HG03135 (cell line): Measurements from ENCODE around the gene TBX18.

ENCODE experiments used
- ATAC-seq: cut with Tn5 transposase; IDR thresholded peaks from one replicate; pipeline ENCODE4 v1.9.1; 2021; ENCODE audit warnings: mild to moderate bottlenecking, moderate library complexity; ENCODE audit not compliant: unreplicated experiment

Gene TBX18

DNA sequence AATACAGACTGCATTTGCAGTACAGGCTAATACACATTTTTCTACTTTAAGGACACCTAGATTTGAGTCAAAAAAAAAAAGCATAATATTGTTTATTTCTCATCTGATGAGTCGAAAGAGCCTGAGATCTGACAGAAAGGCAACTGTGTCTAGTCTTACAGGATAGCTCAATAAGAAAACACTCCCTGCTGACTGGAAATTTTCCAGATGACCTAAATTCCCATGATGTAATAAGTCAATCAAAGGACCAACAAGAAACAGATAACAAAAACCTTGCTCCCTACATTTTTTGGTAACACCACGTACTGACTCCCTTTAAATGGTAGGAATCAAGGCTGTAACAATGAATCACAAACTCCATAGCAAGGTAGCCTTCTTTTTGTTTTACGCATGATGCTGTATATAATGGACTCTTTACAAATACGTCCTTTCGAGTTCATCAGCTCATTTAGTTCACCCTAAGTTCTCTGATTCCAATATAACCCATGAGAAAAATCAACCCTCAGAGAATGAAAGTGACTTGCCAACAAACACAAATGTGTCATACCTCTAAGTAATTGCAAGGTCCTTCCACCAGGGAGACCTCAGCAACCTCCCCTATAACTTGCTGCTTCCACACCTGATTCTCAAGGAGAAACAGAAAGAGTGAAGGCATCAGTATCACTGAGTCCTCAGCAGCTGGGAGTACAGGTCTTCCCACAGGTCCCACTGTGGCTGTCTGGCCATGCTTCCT is 12.1 kb downstream of the TBX18 start:
- ATAC-seq = no peak

DNA sequence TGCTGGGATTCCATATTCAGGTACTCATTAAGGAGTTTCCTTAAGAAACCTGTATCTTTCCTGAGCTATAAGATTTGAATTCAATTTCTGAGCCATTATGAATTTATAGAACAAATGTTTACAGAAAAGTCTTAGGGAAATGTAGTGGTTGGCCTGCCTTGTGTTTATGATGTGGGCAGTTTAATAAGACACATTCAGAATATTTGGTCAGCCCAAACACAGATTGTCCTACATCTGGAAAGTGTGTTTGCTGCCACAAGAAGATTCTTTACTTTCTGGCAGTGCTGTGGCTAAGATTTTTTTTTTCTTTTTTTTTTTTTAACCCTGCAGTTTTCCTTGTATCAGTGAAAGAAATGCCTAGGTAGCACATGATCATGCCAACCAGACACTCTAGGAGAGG is 15.2 kb downstream of the TBX18 start:
- no peak for ATAC-seq

DNA sequence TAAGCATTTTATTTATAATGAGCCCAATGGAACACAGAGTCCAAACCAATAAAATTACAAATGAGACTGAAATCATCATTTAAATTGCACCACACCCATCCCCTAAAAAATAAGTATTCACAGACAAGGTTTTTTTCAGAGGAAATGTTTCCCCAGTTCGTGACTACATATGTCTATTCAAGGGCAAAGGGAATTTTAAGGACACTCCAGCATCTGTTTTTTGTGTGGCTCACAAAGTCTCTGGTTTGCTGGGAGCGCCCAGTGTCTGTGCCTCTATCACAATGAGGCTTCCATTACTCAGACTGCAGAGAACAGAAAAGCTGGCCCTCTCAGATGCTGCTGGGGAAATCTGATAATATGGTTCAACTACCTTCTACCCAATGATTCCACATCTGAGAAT is 16.0 kb downstream of the TBX18 start:
- no peak for ATAC-seq

DNA sequence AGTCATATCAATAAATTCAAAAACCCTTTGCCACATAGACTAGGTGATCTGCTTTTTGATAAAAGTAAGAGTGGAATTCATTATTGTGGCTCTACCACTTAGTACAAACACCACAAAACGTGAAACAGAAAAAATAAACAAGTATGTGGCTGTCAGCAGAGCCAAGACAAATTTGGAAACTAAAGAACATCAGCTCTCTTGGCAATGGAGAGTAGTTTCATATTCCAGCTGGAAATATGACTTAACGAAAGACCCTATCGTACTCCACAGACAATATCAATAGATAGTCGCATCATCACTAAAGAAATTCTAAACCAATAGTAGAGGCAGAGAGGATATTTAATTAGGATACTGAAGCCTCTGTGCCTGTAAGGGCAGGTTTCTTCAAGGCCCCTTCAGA is 20.8 kb downstream of the TBX18 start:
- no peak for ATAC-seq

DNA sequence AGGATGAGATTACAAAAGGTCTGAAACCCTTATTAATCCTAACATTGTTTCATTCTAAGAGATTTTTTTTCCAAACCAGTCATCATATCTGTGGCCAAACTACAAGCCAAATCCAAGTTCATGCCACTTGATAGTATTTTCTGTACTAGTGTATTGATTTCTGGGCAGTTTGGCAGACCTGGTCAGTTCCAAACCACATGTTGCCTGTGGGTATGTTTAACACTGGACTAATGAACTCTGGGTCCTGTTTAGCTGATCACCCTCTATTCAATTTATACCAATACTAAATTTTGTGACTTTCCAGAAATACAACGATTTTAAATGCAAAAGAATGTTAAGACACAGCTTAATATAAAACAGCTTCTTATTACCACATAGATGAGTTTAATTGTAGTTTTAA is 24.0 kb downstream of the TBX18 start:
- no peak for ATAC-seq

DNA sequence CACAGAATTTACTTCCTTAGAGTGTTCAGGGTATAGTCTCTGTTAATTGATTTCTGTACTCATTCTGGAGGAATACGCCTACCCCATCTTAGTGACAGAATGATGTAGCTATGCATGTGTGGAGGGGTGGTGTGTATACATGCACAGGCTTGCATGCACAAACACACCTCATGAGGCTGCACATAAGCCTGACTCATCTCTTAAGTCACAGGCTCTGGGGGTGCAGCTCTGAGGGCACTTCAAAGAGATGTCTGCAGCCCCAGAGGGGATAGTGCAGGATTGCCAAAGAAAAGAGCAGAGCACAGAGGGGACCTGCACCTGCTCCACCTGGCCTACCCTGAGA is 24.6 kb downstream of the TBX18 start:
- ATAC-seq = no peak

DNA sequence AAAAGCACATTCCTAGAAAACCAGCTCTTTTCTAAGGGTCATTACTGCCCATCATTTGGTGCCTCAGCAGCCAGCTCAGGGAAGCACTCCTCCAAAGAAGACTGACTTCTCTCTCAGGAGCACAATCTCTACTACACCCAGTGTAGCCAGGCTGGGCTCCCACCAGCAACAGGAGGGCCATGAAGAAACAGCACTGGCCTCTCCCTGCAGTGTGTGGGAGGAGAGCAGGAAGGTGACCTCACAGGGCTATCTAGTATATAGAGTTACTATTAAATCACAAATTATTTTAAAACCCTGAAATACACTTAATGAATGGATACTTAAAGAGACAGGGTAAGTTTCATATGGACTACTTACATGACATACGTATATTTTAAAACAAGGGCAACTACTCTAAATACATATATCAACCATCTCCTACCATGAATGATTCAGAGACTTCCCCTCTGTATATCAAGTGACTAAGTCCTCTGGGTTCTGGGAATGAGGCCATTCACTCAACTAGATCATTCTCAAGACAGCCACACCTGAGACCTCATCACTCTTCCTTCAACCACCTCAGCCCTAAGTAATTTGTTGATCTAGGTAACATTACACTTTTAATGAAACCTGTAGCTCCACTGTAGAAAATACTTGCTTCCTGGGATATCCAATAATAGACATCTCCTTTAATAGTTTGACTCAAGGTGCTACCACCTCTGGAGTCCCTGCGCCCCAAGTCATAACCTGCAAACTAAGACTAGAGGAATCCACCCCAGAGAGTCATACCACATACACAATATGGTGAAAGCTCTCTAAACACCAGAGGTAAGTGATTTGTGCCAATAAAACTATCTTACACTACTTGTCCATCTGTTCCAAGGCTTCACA is 25.2 kb downstream of the TBX18 start:
- no peak for ATAC-seq

DNA sequence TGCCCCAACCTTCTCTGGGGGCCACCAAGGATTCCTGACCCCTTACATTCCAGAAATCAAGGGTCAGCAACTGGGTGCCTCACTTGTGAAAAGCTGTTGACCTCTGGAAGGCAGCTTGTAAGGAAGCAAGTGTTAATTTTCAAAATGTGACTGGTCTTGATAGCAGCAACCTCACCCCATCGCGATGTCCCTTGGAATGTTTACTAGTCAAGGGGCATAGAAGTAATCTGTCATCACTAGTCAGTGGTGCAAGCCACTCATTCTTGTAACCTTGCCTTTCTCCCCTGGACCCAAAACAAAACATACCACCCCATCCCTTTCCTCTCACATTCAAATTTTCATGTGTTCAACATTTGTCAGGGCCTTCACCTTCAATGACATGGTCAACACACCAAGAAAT is 30.5 kb downstream of the TBX18 start:
- no peak for ATAC-seq

DNA sequence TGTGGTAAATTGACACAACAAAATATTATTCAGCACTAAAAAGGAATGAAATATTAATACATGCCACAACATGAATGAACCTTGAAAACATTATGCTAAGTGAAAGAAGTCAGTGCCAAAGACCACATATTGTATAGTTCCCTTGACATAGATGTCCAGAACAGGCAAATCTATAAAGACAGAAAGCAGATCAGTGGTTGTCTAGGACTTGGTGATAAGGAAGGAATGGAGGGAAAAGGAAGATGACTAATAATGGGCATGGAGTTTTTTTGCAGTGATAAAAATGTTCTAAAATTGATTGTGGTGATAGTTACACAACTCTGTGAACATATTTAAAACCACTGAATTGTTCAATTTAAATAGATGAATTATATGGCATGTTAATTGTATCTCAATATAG is 32.5 kb downstream of the TBX18 start:
- ATAC-seq = no peak

DNA sequence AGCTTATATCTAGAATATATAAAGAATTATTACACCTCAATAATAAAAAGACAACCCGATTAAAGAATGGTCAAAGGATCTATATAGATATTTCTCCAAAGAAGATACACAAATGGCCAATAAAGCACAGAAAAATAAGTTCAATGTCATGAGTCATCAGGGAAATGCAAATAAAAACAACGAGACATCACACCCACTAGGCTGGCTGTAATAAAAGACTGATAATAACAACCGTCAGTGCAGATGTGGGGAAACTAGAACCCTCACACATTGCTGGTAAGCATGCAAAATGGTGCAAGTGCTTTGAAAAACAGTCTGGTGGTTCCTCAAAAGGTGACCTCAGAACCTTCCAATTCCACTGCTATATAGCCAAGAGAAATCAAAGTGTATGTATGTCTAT is 33.0 kb downstream of the TBX18 start:
- ATAC-seq = no peak

DNA sequence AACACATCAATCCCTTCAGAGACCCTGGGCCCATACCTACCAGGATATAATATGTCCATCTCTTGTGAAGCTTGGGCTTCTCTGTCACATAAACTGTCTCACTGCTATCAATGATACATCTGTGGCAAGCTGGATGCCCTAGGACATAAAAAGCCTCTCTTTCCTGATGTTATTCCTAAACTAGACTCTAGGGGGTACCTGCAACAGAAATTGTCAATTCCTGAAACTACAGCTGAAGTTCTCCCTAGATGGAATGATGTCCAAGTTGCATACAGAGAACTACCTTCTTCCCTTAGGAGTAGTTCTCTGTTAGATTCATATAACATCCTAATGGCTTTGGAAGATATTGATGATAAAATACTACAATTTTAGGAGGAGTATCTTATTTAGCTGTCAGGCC is 35.8 kb downstream of the TBX18 start:
- ATAC-seq = no peak

DNA sequence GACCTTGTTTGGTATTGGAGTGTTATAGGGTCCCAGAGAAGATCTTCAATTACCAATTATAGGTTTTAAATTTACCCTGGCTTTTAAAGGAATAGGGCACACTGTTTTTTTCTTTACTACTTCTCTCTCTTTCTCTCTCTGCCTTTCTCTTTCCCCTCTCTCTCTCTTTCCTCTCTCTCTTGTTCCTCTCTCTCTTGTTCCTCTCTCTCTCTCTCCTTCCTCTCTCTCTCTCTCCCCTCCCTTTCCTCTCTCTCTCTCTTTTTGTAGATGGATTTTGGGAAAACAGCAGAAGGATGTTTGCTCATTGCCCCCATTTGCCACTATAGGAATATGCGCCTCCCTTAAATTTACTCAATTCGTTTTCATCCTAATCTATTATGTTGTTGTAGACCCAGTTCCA is 45.2 kb downstream of the TBX18 start:
- ATAC-seq = no peak

DNA sequence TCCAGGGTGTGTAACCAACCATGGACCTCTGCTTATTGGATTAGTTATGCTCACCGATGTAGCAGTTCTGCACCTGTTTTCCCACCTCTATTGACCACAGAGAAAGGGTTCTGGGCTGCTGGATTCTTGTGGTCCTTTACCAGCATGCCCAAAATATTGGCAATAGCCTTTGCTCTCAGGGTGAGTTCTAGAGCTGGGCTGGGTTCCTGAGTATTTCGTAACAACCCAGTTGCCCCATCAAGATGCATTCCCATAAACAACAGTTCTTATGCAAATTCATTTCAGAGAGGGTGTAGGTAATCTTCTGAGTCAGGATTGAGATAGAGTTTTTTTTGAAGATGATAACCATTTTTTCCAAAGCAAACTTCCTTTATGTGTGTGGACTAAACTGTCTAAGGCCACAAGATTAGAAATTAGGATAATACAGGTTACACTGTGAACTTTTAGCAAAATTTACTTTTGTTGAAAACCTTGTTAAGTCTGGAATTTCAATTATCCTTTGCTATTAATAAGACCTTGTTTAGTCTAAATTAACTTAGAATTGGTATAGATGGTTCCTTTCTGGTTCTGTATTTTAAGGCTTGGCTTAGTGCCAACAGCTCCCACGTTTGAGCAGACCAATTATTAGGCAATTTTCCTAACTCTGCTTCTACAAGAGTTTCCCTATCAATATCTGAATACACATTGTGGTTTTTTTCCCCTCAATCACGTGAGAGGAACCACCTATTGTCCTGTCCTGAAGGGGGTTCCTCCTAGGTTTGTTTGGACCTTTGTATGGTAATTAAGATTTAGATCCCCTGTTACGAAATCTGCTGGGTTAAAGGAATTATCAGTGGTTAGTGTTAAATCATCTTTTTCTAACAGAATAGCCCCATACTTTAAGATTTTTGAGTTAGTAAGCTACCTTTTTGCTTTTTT is 46.1 kb downstream of the TBX18 start:
- ATAC-seq = no peak

DNA sequence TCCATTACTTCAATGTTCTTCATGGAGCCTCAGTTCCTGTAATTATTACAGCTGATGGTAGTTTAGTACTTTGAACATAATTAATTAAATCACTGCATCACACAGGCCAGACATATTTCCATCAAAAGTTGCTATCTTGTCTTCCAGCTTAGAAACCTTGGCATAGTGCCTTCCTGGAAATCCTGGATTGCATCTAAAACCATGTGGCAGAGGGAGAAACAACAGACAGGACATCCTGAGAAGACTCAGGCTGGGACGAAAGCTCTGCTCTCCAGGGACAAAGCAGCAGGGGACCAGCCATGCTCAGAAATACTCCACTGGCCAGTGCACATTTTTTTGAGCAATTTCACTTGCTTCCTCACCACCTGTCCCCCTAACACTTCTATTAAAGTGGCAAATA is 55.3 kb downstream of the TBX18 start:
- ATAC-seq = no peak

DNA sequence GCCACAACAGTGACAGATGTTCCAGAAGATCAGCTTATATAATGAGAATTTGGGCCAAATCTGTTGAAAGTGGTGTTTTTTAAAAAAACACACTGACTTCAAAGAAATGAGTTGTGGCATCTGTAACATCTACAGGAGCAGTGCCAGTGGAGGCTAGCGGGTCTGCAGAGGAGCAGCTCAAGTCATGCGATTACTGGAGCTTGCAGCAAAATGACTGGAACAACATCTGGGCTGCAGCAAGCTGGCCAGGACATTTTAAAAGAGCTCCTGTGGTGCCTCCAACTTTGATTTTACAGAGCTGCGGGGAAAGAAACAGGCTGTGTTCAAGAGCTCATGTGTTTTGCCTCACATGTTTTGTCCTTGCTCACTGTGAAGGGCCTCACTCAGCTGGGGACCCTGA is 57.2 kb downstream of the TBX18 start:
- ATAC-seq = no peak

DNA sequence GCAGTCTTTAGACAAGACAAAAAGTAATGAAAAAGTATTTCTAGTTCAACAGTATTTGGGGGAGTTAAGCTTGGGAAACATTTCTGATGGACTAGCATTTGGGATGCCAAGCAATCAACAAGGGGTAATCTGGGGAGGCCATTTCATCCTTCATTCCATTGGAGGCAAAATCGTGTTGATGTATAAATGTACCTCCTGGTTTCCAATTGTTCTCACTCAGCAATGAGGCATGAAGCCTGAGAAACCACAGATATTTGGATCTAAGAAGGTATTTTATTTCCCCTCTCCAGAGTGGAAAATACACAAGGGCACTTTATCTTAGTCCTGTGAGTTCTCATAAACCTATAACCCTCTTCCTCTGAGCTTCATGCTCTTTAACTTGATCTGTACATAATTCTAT is 68.2 kb downstream of the TBX18 start:
- ATAC-seq = no peak

DNA sequence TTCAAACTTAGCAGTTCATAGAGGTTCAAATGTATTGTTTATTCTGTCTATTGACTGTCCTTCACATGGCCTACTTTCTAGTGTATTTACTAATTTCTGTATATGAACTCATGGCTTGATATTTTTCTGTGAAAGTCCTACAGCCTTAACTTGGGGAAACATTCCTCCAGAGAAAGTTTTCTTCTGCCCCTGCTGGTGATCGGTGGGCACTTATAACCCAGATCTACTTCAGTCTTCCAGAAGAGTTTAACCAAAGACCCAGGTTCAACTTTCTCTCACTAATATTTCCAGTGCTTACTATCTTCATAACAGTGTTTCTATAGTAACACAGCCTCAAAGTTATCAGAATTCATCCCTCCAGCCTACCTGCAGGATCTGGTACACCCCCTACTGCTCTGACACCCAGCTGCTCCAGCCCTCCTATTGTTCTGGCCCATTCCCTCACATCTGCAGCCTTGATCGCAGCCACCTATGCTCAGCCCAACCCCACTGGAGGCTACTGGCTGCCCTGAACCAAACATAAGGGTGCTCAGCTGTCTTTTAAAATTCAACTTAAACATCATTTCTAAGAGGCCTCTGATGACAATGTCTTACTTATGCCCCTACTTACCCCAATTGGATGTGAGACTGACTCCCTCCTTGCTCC is 72.3 kb downstream of the TBX18 start:
- ATAC-seq = no peak

DNA sequence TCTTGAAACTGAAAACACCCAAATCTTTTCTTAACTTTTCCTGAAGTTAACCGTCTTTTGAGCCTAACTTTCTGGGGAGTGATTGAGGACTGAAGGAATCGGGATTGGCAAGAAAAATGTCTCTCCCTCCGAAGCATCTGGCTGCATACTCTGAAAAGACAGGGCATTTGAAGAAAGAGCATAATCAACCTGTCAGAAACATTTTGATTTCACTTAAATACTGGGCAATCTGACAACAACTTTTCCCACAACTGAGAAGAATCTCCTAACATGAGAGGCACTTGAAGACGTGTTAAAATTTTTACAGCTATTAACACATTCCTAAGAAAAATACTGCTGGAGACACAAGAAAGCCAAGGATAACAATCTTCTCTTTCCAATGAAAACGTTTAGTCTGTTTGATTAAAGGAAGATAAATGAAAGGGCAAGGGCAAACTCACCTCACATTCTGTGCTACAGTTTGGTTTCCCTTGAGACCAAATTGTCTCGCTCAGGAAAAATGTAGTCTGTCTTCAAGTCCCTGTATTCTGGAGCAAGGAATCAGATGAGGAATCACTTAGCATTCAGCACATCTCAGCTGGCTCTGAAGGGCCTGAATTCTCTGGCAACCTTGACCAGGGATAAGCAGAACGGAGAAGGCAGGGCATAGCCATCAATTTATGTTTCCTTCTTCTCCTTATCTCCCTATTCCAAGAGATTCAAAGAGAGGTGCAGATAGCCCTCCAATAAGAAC is 76.1 kb downstream of the TBX18 start:
- ATAC-seq = no peak

DNA sequence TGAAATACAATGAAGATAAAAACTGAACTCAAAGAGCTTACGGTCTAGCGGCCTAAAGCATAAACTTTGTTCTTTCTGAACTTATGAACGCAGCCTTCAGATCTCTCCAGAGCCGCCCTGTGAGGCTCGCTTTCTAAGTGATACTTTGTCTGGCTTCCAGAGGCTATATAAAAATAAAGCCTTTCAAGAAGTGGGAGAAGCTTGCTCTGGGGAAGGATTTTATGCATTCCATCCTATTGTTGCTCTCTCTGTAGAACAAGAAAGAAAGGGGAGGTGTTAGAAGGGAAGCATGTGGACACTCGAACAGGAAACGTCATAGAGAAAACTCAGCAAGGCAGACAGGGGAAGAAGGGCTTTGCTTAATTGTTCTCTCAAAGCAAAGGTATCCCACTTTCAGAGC is 77.0 kb downstream of the TBX18 start:
- ATAC-seq = no peak

DNA sequence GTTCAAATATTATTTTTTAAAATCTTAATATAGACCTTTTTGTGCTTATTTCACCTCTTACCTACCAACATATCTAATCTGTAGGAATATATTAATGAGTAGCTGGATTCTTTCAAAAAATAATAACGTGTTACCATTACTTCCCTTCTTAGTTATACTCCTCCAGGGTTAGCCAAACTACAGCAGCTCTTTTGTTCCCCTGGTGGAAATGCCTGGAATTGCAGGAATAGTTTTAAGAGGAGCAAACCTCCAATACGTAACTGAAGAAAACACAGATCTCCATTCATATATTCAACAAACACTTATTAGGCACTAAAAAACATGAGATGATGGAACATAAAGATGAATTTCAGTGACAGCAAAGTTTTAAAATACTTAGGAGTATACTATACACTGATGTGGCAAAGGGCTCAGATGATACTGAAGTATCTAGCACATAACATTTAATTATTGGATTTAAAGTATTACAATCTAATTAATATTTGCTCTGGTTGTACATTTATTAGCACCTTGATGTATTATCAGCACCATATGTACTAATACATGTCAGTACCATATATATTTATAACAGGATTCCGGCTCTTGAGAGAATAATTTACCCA is 78.3 kb downstream of the TBX18 start:
- ATAC-seq = no peak
